G401.6 (cell line): ENCODE results near the gene EIF4A2.
"Not testable (repeated sequence)": the region's sequence is repeated elsewhere in the genome, so short reads cannot be mapped to it uniquely, and the experiment has no call there.

ENCODE experiments used
- FAIRE-seq: peaks from 2 replicates; lab custom pipeline; 2012; peaks lifted over from hg19 to GRCh38; lab: Jason Lieb, UNC

Gene EIF4A2

GRCh38 chr3:186785495-186786018, 2.2 kb downstream of the EIF4A2 start:
- no peak for FAIRE-seq

GRCh38 chr3:186786922-186787321, 3.5 kb downstream of the EIF4A2 start:
- FAIRE-seq, result no peak

- FAIRE-seq, result peak; percentile 69
Measured at GRCh38 chr3:186787642-186788481, 4.5 kb downstream of the EIF4A2 start.

DNA sequence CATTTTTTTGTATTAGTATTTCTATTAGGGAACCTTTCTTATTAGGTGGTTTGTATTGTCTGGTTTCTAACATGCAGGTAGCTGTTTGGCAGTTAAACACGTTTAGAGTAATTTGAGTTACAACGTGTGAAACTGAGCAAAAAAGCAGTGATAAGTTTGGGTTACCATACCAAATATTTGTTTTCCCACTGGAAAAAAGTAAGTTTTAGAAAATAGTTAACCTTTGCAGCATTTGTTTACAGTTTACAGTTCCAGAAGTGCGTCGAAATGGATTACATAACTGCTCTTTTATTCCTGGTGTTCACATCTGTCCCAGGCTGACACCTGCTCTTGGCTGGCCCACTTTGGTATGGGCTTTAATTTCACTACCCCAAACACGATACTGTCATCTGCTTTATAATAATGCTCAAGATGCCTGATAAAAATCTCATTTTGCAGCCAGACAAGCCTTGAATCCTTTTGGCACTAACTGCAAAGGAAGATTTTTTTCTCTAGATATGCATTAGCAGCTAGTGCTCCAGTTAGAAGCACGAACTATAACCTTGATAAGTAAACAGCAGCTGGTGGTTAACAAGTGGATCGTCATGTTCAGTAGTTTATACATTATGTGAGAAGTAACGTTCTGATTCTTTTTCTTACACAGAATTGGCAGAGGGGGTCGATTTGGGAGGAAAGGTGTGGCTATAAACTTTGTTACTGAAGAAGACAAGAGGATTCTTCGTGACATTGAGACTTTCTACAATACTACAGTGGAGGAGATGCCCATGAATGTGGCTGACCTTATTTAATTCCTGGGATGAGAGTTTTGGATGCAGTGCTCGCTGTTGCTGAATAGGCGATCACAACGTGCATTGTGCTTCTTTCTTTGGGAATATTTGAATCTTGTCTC, 5.3 kb downstream of the EIF4A2 start:
- FAIRE-seq, result no peak

GRCh38 chr3:186789554-186790260, 6.3 kb downstream of the EIF4A2 start:
- FAIRE-seq, result no peak

- FAIRE-seq, result peak; percentile 99
Measured at GRCh38 chr3:186790261-186790981, 7.0 kb downstream of the EIF4A2 start.

DNA sequence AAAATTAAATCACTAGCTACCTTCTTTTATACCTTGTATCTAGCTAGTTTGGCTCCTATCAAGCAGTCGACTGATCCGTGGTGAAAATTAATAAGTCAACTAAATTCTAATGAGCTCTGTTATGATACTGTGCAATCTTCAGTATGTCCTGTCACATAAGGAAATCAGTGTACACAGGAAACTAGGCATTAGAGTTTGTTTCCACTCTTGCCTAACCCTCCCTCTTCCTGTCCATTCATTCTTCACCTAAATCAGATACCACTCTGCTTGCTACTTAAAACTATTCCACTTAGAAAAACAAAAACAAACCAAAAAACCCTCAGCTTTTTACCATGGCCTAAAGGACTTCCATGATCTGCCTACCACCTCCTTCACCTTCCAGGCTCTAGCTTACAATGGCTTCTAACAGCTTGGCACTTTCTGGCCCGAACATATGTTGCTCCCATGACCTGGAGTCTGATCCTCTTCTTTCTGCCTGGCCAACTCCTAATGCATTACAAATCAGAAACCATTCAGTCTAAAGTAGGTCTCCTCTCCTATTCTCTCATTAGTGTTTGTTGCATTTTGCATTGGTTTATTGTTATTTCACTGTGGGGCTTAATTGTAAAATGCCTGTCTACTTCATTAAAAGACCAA, 15.0 kb downstream of the EIF4A2 start:
- FAIRE-seq, result no peak

DNA sequence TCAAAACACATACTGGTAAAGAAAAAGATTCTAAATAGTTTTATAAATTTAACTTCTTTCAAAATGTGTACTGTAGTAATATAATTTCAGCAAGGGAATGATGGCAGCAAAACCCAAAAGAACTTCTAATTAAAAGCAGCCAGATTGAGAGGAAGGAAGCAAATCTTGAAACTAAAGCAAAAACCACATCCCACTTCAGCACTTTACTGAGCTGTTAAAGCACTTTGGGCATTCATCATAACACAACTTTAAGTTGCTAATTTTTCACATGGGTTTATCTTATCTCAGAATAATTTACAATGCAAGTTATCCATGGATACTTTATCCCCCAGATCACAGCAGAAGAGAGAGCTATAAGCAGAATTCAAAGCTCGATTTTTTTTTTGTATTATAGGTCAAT, 16.9 kb downstream of the EIF4A2 start:
- no peak for FAIRE-seq

- no peak for FAIRE-seq
Measured at GRCh38 chr3:186802701-186803100, 19.3 kb downstream of the EIF4A2 start.

DNA sequence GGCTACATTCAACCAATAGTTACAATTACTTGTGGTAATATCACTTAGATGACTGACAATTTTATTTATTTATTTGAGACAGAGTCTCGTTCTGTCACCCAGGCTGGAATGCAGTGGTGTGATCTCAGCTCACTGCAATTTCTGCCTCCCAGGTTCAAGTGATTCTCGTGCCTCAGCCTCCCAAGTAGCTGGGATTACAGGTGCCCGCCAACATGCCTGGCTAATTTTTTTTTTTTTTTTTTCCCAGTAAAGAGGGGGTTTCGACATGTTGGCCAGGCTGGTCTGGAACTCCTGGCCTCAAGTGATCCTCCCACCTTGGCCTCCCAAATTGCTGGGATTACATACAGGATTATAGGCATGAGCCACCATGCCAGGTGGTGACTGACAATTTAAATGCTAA, 20.1 kb downstream of the EIF4A2 start:
- FAIRE-seq, result not testable (repeated sequence)

DNA sequence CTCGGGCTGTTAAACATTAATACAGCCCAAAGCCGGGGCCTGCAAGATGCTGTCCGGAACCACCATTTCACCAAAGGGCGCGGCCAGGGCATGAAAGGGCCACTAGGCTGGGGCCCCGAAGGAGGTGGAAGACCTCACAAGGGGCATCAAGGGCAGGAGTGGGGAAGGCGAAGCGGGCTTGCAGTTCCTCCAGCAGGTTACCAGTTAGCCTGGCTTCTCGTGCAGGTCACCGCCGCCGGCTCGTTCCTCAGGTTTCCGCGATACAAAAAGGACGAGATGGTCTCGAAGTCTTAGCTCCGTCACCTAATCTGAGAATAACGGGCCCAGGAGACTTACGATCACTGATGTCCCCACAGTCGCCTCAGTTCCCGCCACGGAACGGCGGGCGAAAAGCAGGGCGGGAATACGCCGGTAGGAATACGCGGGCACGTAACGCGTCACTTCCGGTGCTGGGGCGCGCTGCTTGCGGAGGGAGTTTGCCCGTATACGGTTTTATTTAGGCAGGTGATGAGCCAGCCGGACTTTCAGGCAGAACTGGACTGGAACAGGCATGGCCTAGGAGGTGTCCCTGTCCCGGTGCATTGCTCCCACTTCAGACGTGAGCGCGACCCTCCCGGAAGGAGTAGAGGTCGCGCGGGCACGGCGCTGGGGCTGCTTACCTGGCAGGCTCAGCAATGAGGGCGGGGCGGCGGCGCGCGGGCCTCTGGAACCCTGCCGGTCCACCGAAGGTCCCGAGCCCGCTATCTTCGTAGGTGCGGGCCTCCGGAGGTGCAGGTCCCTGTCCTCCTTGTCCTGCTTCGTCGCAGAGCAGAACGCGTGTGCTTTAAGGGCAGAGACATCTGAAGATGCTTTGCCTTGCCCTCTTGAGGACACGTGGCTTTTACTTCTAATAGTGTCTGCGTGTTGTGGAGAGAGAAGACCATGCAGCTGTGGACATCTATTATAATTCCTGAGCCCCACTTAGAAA, 23.0 kb downstream of the EIF4A2 start, which contains the start of gene RFC4:
Gene RFC4, minus strand, starts transcription at position 394 of the 967 bp plus-strand sequence. CDS start 1,769 bp downstream, outside the sequence.
- FAIRE-seq, result no peak

DNA sequence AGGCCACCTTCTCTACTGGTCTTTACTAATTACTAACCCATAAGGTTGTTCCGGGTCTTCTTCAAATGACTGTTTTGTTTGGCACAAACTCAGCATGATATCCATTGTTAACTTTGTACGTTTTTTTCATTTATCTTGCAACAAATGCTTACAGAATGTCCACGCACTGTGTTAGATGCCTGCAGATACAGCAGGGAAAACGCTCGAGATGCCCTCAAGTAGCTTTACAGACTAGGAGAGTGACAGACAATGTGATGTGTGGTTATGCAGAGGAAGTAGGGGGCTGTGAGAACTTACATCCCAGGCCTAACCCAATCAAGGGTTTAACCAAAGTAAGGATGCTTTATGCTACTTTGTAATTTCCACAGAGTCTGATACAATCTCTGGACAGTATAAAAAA, 23.9 kb downstream of the EIF4A2 start:
- FAIRE-seq, result no peak

DNA sequence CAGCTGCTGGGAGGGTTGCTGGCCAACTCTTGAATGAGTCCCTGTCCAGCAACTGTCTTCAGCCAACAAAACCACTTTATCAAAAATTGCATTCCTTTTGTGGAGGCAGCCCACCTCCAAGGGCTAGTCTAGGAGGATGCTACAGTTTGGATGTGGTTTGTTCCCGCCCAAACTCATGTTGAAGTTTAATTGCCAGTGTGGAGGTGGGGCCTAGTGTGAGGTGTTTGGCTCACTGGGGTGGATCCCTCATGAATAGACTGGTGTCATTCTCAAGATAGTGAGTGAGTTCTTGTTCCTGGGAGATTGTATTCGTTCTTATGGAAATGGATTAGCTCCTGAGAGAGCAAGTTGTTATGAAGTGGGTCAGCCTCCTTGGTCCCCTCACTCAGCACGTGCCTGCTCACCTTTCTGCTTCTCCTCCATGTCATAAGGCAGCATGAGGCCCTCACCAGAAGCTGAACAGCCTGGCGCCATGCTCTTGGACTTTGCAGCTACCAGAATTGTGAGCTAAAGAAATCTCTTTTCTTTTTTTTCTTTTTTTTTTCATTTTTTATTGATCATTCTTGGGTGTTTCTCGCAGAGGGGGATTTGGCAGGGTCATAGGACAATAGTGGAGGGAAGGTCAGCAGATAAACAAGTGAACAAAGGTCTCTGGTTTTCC, 27.1 kb downstream of the EIF4A2 start:
- FAIRE-seq, result no peak

DNA sequence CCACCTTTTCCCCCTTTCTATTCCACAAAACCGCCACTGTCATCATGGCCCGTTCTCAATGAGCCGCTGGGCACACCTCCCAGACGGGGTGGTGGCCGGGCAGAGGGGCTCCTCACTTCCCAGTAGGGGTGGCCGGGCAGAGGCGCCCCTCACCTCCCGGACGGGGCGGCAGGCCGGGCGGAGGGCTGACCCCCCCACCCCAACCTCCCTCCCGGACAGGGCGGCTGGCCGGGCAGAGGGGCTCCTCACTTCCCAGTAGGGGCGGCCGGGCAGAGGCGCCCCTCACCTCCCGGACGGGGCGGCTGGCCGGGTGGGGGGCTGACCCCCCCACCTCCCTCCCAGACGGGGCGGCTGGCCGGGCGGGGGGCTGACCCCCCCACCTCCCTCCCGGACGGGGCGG, 27.9 kb downstream of the EIF4A2 start:
- not testable (repeated sequence) for FAIRE-seq

DNA sequence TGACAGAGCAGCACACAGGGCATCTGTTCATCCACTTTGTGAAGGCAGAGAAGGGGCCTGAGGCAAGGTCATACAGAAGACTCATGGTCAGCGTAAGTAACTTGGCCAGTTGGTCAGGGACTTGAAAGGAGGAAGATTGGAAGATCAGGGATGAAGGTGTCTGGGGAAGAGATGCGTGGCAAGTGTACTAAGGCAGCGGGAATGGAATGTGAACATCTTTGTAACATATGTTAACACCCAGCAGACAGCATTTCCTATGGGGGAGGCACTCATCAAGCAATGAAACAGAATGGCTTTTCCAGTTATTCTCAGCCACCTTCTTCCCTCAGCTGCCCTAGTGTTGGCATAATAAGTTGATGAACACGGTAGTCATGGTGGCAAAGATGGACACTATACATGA, 30.7 kb downstream of the EIF4A2 start:
- FAIRE-seq, result no peak

DNA sequence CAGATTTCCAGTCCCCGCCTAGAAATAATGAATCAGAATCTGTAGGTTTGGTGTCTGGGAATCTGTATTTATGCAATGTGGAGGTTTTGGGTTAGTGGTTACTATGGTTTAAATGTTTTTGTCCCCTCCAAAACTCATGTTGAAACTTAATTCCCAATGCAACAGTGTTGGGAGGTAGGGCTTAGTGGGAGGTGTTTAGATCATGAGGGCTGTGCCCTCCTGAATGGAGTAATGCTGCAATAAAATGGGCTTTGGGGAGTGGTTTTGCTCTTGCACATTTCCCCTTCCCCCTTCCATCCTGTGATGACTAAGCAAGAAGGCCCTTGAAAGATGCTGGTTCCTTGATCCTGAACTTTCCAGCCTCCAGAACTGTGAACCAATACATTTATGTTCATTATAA, 32.1 kb downstream of the EIF4A2 start:
- FAIRE-seq, result no peak

GRCh38 chr3:186818516-186818915, 35.1 kb downstream of the EIF4A2 start:
- FAIRE-seq, result no peak

DNA sequence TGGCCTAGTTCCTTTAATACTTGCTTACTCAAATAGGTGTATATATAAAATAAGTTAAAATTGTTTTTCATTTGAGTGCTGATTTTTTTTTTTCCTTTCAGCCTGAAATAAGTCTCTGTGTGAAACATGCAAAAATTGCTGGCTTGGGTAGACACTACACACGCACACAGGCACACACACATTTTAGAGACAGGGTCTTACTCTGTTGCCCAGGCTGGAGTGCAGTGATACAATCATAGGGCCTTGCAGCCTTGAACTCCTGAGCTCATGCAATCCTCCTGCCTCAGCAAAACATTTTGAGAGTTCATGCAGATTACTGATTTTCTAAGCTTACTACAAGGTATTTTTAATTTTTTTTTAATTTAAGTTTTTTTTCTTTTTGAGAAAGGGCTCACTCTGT, 35.6 kb downstream of the EIF4A2 start:
- no peak for FAIRE-seq
